Fibroblast of the conjunctiva (primary cell): ENCODE data around the gene CCNJ.

ENCODE experiments used
- DNase-seq: peaks from one replicate; pipeline ENCODE4 v3.0.0-alpha.2; 2010; ENCODE audit warnings: low read depth

CCNJ gene

DNA sequence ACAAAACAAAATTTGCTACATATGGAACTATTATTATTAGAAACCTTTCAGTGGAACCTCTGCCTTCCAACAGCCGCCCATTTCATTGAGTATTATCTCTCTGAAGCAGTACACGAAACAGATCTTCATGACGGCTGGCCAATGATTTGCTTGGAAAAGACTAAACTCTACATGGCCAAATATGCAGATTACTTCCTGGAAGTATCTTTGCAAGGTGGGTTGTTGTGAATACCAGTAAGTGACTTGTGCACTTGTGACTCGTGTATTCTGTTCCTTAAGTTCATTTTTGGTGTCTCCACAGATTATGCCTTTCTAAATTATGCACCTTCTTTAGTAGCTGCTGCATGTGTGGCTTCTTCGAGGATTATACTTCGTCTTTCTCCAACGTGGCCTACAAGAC is 13.4 kb downstream of the CCNJ start:
- no peak for DNase-seq

DNA sequence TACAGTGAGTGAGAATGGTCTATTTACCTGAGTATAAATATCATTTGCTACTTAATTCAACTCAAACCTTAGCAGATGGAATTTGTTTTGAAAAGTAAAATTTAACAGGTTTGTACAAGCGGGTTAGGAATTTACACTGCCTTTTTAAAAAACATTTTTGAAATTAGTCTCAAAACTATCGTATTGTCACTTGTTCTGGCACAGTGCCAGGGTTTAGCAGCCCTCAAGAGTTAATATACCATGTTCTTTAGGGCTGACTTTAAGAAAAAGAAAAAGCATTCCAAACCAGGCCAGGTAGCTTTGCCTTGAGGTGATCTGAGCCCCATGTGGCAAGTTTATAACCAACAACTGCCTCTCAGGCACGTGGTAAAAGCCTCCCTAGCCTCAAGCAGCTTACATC is 17.8 kb downstream of the CCNJ start:
- no peak for DNase-seq

DNA sequence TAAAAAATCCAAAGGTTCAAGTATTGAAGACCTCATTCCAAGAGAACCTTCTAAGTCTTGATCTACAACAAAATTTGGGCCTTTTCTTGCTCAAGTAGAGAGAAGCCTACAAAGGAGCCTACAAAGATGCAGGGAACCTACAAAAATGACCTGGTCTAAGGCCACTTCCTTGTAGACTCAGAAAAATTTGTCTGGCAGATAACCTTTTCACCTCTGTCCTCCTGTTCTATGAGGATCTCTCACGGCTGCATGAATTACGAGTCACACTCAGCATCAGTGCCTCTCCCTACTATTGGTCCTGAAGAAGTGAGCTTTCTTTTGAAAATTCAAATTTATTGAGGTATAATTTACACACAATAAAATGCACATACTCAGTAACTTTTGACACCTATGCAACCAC is 29.3 kb downstream of the CCNJ start:
- DNase-seq = no peak

- DNase-seq = peak; percentile 53
Observed at GRCh38 chr10:96073722-96074121, 30.3 kb downstream of the CCNJ start.

DNA sequence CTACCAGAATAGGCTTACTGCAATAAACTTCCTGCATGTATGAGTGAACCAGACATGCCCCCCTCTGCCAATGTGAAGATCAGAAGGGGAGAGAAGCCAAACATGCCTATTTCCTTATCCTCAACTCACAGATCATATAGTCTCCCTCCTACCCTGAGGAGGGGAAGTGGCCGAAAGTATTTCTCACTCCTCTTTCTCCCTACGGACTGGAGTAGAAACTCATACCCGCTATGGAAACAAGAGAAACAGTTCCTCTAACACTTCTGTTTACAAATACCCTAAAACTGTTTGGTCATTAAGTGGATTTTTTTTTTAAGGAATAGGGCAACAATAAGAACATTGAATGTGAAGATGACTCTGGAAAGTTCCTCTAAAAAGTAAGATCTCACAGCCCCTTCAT is 31.4 kb downstream of the CCNJ start:
- DNase-seq = no peak

- DNase-seq = no peak
Observed at GRCh38 chr10:96075977-96076376, 32.6 kb downstream of the CCNJ start.

DNA sequence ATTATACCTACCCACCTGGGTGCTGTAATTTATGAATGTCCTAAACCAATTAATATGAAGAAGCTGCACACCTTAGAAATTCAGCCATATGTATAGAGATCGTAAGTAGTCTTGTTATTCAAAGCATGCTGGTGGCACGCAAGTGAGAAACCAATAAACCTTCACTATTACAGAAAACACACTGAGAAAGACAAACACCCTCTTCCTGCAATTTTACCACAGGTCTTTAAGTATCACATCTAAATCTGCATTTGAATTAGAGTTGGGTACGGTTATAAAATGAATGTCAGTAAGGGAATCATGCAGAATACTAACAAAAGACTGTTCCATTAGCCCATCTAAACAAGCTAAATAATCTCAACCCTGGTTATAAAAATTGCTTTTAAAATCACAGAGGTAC is 33.8 kb downstream of the CCNJ start:
- DNase-seq = no peak

DNA sequence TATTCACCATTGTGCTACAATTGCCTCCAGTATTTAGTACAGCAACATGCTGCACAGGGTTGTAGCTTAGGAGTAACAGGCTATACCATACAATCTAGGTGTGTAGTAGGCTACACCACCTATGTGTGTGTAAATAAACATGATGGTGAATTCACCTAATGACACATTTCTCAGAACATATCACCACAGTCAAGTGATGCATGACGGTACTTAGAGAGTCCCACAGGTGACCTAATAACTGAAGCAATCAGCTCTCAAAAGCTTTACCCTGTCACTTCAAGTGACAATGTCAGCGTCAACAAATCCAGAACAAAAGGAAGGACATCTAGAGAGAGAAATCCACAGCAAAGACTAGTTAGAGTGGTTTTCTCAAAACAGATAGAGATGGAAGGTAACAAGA is 38.8 kb downstream of the CCNJ start:
- no peak for DNase-seq

GRCh38 chr10:96082748-96083147 is 39.4 kb downstream of the CCNJ start:
- DNase-seq = no peak

GRCh38 chr10:96089116-96089515 is 45.7 kb downstream of the CCNJ start:
- DNase-seq = no peak

DNA sequence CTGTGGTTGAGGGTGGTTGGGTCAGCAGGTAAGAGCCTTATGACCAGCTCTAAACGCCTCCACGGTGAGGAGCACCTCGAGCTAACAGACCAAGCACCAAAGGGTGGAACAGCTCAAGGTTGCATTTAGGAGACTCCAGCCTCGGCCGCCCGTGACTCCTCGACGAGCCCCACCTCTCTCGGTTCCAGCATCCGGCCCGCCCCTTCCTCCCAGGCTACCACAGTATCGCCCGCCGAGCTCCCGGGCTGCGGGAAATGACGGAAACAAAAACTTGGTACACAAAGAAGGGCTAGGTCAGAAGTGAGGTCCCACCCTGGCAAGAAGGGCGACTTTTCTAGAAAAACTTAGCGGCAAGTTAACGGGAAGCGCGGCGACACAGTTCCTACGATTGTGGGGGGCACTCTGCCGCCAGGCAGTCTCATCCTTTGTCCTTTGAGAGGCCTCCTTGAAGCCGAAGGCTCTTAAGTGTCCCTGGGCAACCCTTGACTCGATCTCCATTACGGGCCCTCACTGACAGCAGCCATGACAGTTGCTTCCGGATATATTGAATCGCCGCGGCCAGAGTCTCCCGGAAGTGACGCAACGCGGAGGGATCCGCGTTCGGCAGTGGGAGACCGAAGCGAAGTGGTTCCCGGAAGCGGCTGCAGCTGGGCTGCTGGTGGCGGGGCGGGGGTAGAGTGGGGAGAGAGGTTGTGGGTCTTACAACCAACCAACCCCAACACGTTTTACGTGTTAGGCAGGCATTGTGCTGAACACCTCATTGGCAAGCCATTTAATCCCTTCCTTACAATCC is 46.5 kb downstream of the CCNJ start:
- peak; percentile 90 for DNase-seq

- DNase-seq = no peak
Observed at GRCh38 chr10:96090463-96090800, 47.0 kb downstream of the CCNJ start.

DNA sequence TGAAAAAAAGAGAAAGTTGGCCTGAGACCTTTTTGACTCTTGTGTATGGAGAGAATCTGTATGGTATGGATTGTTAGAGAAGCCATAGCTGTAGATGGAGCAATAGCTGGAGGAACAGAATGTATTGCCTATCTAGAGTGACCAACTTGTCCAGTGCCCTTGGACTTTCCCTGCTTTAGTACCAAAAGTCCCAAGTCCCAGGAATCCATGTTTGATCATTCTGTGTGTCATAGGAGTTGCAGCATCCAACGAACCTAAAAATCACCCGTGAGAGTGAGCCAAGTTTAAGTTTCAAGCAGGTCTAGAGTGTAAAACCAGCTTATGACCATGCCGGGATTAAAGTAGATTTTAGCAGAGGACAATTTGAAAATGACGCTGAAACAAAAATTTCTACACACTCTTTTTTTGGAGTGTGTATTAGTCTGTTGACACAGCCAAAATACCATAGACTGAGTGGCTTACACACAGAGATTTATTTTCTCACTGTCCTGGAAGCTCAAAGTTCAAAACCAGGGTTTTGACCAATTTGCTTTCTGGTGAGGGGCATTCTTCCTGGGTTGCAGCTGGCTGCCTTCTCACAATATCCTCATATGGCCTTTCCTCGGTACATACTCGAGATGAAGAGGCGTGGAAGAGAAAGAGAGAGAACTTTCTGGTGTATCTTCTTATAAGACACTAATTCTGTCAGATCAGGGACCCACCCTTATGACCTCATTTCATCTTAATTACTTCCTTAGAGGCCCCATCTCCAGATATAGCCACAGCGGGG is 49.8 kb downstream of the CCNJ start:
- DNase-seq = no peak

DNA sequence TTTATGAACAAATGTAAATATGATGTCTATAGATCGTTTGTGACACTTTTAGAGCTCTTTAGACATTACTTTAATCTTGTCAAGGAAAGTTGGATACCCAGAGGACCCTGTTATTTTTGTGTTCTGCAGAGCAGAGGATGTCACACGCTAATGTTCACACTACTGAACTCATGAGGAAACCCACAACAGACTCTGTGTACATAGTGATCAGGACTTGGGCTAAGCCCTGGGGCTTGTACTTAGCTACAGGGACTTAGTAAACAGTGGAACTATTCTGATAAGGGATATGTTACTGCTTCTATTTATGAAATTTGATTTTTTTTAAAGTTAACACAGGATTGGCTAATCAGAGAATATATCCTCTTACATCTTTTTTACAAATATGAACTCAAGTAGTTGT is 50.6 kb downstream of the CCNJ start:
- DNase-seq = no peak

DNA sequence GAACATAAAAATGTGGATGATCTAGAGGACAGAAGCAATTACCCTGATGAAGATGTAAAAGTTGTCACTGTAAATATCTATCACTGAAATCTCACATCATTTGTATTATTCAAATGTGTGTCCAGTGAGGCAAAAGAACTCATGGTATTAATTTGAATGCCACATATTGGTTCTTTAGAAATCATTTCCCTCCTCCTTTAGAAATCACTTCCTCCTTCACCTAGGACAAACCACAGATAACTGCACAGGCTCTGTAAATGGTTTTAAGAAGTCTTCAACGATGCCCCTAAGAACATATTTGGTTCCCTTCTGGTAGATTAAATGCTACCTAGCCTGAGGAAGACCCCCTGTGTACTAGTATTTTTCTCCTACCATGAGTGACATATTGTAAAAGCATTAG is 53.6 kb downstream of the CCNJ start:
- DNase-seq = no peak

- DNase-seq = no peak
Observed at GRCh38 chr10:96097865-96098264, 54.5 kb downstream of the CCNJ start.

DNA sequence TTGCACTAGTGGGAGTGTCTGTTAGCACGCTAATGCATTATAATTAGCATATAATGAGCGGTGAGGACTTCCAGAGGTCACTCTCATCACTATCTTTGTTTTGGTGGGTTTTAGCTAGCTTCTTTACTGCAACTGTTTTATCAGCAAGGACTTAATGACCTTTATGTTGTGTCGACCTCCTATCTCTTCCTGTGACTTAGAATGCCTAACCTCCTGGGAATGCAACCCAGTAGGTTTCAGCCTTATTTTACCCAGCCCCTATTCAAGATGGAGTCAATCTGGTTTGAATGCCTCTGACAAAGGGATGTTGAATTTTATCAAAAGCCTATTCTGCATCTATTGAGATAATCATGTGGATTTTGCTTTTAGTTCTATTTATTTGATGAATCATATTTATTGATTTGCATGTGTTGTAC is 64.2 kb downstream of the CCNJ start:
- DNase-seq = no peak
